SU-DHL-6 (cell line): Measurements from ENCODE around the gene NTN4.

Source experiments
- CTCF ChIP-seq: fragments of 200-600 bp; sonication (generic); IDR thresholded peaks from one replicate; pipeline ENCODE4 v1.5.1; 2017; ENCODE audit warnings: antibody characterized with exemption, mild to moderate bottlenecking, low read length, moderate library complexity; ENCODE audit not compliant: insufficient read depth, poor library complexity, severe bottlenecking
- EZH2phosphoT487 ChIP-seq: fragments of 200-600 bp; sonication (generic), shearing (Covaris generic); conservative IDR thresholded peaks from 2 replicates; pipeline ENCODE4 v1.6.1; 2018; ENCODE audit warnings: mild to moderate bottlenecking, antibody characterized with exemption, low read length, moderate library complexity, mixed read lengths

- no peak for TF ChIP-seq CTCF
- TF ChIP-seq EZH2phosphoT487: no peak
These were observed 127.0 kb downstream of the NTN4 start for GRCh38 chr12:95663525-95663924.
